Esophagus squamous epithelium (tissue), 4 donors: ENCODE data around the gene GPA33.

ENCODE experiments used
- POLR2A ChIP-seq, 4 donors: fragments of 450-650 bp; IDR thresholded peaks; one replicate each; pipeline ENCODE4 v1.6.1; 2017; ENCODE audit warnings: antibody characterized with exemption in 4 of 4, mild to moderate bottlenecking in 4 of 4, moderate library complexity in 3 of 4
- TF ChIP-seq, protein P1 (sequence below), 6 experiments: fragments of 450-650 bp in 4 of 6; fragments of 200-600 bp in 2 of 6; sonication (generic) in 2 of 6; IDR thresholded peaks; one replicate each; pipeline ENCODE4 v1.5.1; 2016 to 2019; ENCODE audit warnings: antibody characterized with exemption in 6 of 6, mild to moderate bottlenecking in 4 of 6, moderate library complexity in 4 of 6

DNA sequence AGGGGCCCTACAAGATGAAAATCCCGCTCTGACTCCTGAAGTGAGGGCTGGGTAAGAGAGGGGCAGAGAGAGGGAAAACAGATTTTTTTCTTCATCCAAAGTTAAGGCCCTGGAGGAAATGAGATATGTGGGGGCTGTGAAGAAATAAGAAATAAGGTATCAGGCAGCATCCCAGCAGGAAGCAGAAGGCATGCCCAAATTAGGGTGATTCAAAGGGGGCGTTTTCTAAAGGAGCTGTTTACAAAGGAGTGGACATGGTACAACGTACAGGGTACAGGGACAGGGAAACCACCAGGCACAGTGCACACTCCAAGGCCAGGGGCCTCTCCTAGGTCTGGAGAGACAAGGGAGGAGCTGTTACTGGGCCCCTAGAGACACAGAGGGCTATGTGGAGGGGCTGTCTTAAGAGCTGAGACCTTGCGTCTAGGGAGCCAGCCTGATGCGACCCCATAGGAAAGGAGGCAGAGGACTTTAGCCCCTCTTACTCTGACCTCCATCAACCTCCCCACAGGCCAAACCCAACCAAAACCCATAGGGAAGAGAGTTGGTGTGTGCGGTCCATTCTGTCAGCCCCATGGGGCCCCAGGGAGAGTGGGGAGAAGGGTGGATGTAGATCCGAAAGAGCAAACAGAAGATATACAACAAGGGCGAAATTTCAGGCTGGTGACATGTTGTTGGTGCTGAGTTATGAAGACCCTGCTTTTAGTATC lies 42.3 kb upstream of the GPA33 start:
- TF ChIP-seq, protein P1, sequence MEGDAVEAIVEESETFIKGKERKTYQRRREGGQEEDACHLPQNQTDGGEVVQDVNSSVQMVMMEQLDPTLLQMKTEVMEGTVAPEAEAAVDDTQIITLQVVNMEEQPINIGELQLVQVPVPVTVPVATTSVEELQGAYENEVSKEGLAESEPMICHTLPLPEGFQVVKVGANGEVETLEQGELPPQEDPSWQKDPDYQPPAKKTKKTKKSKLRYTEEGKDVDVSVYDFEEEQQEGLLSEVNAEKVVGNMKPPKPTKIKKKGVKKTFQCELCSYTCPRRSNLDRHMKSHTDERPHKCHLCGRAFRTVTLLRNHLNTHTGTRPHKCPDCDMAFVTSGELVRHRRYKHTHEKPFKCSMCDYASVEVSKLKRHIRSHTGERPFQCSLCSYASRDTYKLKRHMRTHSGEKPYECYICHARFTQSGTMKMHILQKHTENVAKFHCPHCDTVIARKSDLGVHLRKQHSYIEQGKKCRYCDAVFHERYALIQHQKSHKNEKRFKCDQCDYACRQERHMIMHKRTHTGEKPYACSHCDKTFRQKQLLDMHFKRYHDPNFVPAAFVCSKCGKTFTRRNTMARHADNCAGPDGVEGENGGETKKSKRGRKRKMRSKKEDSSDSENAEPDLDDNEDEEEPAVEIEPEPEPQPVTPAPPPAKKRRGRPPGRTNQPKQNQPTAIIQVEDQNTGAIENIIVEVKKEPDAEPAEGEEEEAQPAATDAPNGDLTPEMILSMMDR (IDR thresholded peaks at IDR 0.05) = no peak
- no peak for TF ChIP-seq POLR2A (IDR thresholded peaks at IDR 0.05)
